HG02840 (cell line): ENCODE data around the gene ATP2B2.
"Not testable (repeated sequence)": the region's sequence is repeated elsewhere in the genome, so short reads cannot be mapped to it uniquely, and the experiment has no call there.

Experiments used
- ATAC-seq: cut with Tn5 transposase; IDR thresholded peaks from one replicate; pipeline ENCODE4 v1.9.1; 2021; ENCODE audit warnings: mild to moderate bottlenecking, moderate library complexity, moderate number of reproducible peaks; ENCODE audit not compliant: unreplicated experiment, low FRiP score

The ATP2B2 gene

GRCh38 chr3:10390641-10391373, 114.6 kb downstream of the ATP2B2 start:
- no peak for ATAC-seq

GRCh38 chr3:10389995-10390394, 115.4 kb downstream of the ATP2B2 start:
- ATAC-seq, result no peak

DNA sequence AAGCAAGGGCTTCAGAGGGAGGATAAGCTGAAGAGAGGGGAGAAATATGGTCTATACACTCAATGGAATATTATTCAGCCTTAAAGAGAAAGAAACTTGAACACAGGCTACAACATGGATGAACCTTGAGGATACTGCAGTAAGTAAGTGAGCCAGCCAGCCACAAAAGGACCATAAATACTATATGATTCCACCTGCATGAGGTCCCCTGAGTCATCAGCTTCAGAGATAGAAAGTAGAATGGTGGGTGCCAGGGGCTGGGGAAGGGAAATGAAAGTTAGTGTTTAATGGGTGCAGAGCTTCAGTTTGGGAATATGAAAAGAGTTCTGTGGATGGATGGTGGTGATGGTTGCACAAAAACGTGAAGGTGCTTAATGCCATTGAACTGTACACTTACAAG, 116.0 kb downstream of the ATP2B2 start:
- ATAC-seq, result no peak

DNA sequence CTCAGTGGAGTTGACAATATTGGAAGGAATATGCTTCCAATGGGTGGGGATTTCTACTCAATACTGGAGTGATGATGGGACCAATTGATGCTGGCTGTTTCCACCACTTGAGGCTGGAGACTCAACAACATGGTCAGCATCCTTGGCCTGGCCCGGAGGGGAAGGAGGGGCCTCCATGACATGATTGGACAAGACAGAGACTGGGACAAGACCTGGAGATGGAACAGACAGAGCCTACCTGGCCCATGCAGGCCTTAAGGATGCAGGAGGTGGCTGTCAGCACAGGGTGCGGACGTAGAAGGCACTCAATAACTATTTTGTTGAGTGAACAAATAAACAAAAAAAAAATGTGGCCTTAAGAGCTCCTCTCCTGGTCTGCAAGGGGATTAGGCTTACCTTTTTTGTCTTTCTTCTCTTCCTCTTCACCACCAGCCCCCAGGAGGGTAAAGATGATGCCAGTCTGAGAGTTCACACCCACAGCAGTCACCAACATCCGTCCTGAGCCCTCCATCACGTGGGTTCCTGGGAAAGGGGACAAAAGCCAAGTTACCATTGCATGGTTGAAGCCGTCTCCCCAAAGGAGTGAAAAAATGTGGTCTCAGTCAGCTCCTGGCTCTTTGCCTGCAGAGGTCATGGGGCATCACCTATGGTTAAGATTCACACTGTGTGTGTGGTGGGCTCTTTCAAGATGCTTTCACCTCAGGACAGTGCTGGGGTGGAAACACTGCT, 117.3 kb downstream of the ATP2B2 start:
- ATAC-seq, result no peak

DNA sequence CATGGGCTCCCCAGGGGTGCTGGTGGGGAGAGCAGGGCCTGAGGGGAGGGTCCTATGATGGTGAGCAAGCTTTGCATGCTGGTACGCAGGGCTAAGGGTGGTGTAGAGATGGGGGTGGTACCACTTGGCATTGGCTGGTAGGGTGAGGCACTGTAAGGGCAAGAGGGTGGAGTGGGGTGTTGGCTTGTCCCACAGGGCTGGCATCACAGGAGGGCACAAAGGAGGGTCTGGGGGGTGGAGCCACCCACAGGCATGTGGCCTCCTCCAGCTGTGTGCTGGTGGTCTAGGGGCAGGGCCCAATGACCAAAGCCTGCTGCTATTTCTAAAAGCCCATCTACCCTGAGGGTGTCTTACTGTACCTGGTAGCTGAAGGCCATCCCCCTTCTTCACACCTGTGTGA, 119.3 kb downstream of the ATP2B2 start:
- ATAC-seq, result no peak

DNA sequence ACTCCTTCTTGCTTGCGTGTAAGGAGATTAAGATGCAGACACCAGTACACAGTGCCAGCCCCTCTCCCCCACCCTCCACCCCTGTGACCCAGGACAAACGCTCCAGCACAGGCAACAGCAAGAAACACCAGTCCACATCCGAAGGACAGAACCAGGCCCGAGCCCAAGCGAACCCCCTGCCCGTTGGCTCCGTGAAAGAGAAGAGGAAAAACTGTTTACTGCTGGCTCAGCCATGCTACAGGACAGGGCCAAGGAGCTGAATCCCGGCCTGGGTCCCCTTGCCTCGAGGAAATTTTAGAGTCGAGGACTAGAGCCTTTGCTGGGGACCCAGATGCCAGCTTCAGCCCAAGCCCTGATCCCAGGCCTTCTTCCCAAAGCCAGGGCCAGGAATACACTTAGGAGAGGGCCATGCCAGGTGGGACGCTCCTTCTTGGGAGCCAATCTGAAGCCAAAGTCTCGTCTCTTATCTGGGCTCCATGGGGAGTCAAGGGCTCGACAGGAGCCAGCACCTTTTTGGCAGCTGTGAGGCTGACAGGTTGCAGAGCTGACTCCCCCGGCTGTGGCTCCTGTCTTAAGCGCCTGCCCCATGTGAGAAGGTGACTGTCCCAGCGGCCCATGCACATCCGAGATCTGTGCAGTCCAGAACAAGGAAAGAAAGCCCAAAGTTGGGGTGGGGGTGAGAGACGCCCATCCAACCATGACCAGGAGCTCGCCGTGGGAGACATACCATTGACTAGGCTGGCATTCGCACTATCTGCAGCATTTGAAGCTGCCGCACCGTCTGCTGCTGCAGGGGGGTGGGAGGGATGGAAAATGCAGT, 120.6 kb downstream of the ATP2B2 start:
- no peak for ATAC-seq

DNA sequence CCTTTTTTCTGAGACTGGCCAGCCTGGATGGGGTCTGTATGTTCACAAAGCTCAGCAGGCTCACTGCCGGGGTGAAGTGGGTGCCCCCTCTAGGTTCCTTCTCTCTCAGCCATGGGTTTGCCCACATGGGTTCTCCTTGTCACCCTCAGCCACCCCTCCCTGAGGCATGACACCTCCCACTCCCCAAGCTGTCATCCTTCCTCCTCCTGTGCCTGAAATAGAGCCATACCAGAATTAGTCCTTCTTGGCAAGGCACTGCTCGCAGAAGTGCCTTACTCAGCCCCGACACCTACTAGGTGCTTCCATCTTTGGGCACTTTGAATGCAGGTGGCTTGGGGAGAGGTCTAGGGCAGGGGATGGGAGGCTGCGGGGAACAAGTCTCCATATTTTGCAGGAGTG, 121.5 kb downstream of the ATP2B2 start:
- no peak for ATAC-seq

- no peak for ATAC-seq
These were observed 122.2 kb downstream of the ATP2B2 start for GRCh38 chr3:10382892-10383849.

DNA sequence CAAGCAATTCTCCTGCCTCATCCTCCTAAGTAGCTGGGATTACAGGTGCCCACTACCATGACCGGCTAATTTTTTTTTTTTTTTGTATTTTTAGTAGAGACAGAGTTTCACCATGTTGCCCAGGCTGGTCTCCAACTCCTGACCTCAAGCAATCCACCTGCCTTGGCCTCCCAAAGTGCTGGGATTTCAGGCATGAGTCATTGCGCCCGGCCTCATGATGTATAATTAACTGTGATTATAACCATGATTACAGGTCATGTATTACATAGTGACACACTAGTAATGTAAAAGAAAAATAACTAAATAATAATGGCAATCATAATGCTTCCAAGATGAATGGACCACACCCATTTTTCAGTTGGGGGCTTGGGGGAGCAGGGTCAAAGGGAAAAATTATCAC, 122.9 kb downstream of the ATP2B2 start:
- not testable (repeated sequence) for ATAC-seq

- no peak for ATAC-seq
These were observed 124.0 kb downstream of the ATP2B2 start for GRCh38 chr3:10381336-10381735.

DNA sequence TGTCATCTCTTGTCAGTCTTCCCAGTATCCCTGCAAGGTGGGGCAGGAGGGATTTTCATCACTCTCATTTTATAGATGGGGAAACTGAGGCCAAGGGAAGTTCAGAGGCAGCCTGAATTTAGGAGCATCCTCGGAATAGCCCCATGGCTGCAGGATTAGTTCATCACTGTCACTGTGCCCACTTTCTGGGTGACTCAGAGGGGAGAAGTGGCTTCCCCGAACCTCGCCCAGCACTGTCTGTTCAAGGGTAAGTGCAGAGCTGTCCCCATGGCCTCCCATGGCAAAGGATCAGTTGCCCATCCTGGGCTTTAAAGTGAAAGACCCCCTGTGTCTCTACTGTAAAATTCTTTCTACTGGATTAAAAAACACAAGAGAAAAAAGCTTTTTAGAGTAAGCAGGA, 124.5 kb downstream of the ATP2B2 start:
- no peak for ATAC-seq

DNA sequence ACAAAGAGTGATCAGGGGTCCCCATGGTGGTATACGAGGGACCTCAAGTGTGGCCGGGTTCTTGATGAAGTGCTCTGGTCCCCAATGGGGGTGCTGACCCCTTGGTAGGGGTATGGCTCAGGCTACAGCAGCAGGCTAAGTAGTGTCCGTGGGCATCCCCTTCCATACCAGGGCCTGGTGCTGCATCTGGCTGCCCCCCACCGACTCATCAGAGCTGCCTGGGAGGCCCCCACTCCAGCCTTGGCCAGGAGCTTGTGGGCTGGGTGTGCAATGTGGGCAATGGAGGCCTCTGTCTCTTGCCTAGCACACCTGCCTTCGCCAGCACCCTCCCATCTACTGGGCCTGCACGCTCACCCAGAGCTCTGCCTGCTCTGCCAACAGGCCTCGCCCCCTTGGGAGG, 125.4 kb downstream of the ATP2B2 start:
- ATAC-seq, result no peak

- no peak for ATAC-seq
These were observed 126.2 kb downstream of the ATP2B2 start for GRCh38 chr3:10379161-10379560.

DNA sequence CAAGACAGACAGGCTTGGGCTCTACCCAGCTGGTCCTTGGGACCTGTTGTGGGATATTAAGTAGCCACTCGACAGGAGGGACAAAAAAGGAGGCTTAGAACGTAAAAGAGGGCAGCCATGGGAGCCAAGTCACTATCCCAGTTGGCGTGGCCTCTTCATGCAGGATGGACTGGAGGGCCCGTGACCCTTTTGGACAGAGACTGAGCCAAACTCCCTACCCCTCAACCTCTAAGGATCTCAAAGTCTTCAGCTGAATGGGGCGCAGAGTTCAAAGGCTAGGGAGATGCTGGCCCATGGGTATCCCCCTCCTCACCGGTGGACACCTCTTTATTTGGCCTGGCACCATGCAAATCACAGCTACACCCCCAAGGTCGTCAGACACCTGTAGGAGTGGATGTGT, 126.6 kb downstream of the ATP2B2 start:
- ATAC-seq, result no peak

- no peak for ATAC-seq
These were observed 127.1 kb downstream of the ATP2B2 start for GRCh38 chr3:10378246-10378645.

DNA sequence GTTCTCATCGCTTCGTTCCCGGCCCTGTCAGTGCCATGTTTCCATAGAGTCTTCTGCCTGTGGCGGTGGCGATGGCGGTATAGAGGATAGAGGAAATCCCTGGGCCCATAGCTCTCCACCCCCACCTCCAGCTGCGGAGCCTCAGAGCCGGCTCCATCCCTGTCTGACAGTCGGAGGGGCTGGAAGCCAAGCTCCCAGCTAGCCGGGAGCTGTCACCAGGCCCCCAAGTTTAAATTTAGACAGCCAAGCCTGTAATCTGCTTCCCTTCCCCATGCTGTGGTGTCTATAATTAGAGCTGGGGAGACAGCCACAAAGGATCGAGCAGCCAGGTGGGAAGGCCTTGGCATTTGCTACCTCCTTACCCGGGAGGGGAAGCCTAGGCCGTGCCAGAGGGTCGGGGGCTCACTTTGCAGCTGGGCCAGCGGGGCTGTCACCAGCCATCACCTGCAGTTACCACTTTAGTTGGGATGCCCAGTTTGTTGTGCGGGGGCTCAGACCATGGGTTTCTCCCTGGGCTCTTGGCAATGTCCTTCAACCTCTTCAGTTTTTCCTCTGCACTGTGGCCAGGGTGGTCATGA, 128.1 kb downstream of the ATP2B2 start:
- ATAC-seq, result no peak

GRCh38 chr3:10376353-10376752, 129.0 kb downstream of the ATP2B2 start:
- no peak for ATAC-seq

DNA sequence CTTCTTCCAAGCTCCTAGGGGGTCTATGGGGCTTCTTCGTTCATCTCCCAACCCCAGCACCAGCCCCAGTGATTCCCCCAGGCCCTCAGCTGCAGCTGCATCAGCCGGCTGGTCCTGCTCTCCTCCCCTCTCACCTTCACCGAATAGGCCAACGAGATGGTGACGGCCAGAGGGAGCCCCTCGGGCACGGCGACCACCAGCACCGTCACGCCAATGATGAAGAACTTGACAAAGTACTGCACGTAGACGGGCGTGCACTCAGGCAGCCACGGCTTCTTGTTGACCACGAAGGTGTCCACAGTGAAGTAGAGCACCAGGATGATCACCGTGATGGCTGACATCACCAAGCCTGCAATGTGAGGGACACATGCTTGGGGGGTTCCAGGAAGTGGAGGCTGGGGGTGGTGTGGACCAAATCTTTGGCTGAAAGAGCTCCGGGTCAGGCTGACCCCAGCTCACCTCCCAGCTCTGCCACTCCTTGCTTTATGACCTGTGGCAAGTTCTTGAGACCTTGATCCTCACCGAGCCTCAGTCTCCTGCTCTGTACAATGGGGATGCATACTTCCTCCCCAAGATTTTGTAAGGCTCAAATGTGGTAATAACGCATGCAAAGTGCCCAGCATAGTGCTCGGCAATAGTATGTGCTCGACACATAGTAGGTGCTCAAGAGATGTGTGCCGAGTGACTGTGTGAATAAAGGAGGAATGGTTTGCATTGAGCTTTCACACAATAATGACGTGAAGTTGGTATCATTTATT, 129.9 kb downstream of the ATP2B2 start:
- ATAC-seq, result no peak

- no peak for ATAC-seq
These were observed 131.1 kb downstream of the ATP2B2 start for GRCh38 chr3:10374311-10374710.
